ENCODE results near the gene NPAS2.
A peak's percentile ranks its signal among the peaks of the same experiment; 100 is the strongest.

NPAS2 gene

DNA sequence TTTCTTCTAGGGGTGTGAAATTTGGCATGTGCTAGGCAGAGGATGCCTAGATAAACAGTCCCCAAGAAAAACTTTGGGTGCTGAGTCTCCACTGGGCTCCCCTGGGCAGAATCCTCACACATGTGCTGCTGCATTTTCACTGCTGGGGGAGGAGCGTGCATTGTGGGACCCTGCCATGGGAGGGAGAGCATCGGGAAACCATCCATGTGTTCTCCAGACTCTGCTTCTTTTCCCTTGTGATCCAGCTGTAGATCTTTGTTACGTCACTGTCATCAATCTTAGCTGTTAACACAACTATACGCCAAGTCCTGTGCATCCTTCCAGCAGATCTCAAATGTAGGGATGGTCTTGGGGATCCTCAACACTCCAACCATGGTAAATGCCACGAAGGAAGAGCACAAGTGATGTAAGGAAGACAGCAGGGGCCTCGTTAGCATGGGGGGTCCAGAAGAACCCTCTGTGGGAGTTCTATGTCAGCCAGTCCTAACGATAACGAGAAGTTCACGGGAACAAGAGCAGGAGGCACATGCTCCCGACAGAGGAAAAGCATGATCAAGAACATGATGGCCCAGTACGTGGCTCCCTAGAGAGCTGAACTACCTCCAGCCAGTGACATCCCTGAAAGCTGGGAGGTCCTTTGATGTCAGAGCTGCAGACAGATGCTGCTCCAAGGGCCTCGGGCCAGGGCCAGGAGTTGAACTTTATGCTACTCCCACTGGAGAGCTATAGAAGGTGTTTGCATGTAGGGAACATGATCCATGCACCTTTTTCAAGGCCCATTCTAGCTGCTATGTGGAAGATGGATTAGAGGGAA is 41.1 kb upstream of the NPAS2 start:
- H3K79me2 ChIP-seq (ENCODE audit: control insufficient read depth, insufficient read depth, low read length, poor library complexity): no peaks in the 10 kb centered on the region
- H3K27ac ChIP-seq (ENCODE audit: low read depth, low read length): no peak overlapping the region
- no peaks in the 10 kb centered on the region for H3K27me3 ChIP-seq (ENCODE audit: insufficient read depth, low read length)
- no peak for DNase-seq
- H3K14ac ChIP-seq (ENCODE audit: low read length): no peak overlapping the region
- H3K18ac ChIP-seq (ENCODE audit: low read length): no peak overlapping the region
- no peaks in the 10 kb centered on the region for H3K36me3 ChIP-seq (ENCODE audit: control insufficient read depth in 1 of 2, insufficient read depth in 2 of 2, low read length in 2 of 2)
- H3K4ac ChIP-seq (ENCODE audit: low read depth, low read length): no peak overlapping the region
- no peak overlapping the region for H3K23ac ChIP-seq (ENCODE audit: low read length)
- H2BK12ac ChIP-seq (ENCODE audit: low read length): no peak overlapping the region
- no peak overlapping the region for H2AK5ac ChIP-seq (ENCODE audit: low read length)
- H2BK5ac ChIP-seq (ENCODE audit: low read depth, low read length, poor library complexity): no peak overlapping the region
- no peak overlapping the region for H2BK120ac ChIP-seq (ENCODE audit: insufficient read depth, low read length, poor library complexity)
- H3K4me2 ChIP-seq (ENCODE audit: low read length): no peak overlapping the region
- H4K8ac ChIP-seq (ENCODE audit: low read depth, low read length): no peak overlapping the region
- no peaks in the 10 kb centered on the region for H3K9me3 ChIP-seq (ENCODE audit: insufficient read depth, low read depth, low read length)
- H3K4me3 ChIP-seq (ENCODE audit: low read depth, low read length): no peak overlapping the region
- H4K12ac ChIP-seq (ENCODE audit: low read depth, low read length): no peak overlapping the region
- no peaks in the 10 kb centered on the region for H3K4me1 ChIP-seq (ENCODE audit: control insufficient read depth in 1 of 2, insufficient read depth in 2 of 2, low read length in 2 of 2)
- H4K91ac ChIP-seq (ENCODE audit: low read depth, low read length): no peak overlapping the region
- H3K9ac ChIP-seq (ENCODE audit: low read length): no peak overlapping the region
- H2AFZ ChIP-seq (ENCODE audit: insufficient read depth, low read length, poor library complexity): no peak overlapping the region
- H3K79me1 ChIP-seq (ENCODE audit: low read length): no peaks in the 10 kb centered on the region
- WGBS (ENCODE audit: extremely low coverage, insufficient coverage, insufficient read length): no CpG with 5 or more reads among the region's 12 CpGs

DNA sequence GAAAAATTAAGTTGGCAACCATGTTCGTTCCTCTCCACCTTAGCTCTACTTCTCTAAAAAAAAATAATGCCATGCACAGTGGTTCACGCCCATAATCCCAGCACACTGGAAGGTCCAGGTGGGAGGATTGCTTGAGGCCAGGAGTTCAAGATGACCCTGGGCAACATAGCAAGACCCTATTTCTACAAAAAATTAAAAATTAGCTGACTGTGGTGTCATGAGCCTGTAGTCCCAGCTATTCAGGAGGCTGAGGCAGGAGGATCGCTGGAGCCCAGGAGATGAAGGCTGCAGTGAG is 40.1 kb upstream of the NPAS2 start:
- no peak overlapping the region for H3K4ac ChIP-seq (ENCODE audit: low read depth, low read length)
- H2BK12ac ChIP-seq (ENCODE audit: low read length): no peak overlapping the region
- H3K79me1 ChIP-seq (ENCODE audit: low read length): no peaks in the 10 kb centered on the region
- no peak overlapping the region for H3K4me3 ChIP-seq (ENCODE audit: low read depth, low read length)
- H3K9ac ChIP-seq (ENCODE audit: low read length): no peak overlapping the region
- no peak overlapping the region for H2AFZ ChIP-seq (ENCODE audit: insufficient read depth, low read length, poor library complexity)
- no peaks in the 10 kb centered on the region for H3K4me1 ChIP-seq (ENCODE audit: control insufficient read depth in 1 of 2, insufficient read depth in 2 of 2, low read length in 2 of 2)
- H3K27me3 ChIP-seq (ENCODE audit: insufficient read depth, low read length): no peaks in the 10 kb centered on the region
- H4K91ac ChIP-seq (ENCODE audit: low read depth, low read length): no peak overlapping the region
- no peak overlapping the region for H3K27ac ChIP-seq (ENCODE audit: low read depth, low read length)
- no peak overlapping the region for H3K14ac ChIP-seq (ENCODE audit: low read length)
- H3K79me2 ChIP-seq (ENCODE audit: control insufficient read depth, insufficient read depth, low read length, poor library complexity): no peaks in the 10 kb centered on the region
- H3K9me3 ChIP-seq (ENCODE audit: insufficient read depth, low read depth, low read length): no peaks in the 10 kb centered on the region
- DNase-seq: no peak
- WGBS (ENCODE audit: extremely low coverage, insufficient coverage, insufficient read length): no CpG with 5 or more reads among the region's 3 CpGs
- no peak overlapping the region for H3K18ac ChIP-seq (ENCODE audit: low read length)
- H4K12ac ChIP-seq (ENCODE audit: low read depth, low read length): no peak overlapping the region
- no peak overlapping the region for H3K4me2 ChIP-seq (ENCODE audit: low read length)
- no peaks in the 10 kb centered on the region for H3K36me3 ChIP-seq (ENCODE audit: control insufficient read depth in 1 of 2, insufficient read depth in 2 of 2, low read length in 2 of 2)
- H3K23ac ChIP-seq (ENCODE audit: low read length): no peak overlapping the region
- H2BK120ac ChIP-seq (ENCODE audit: insufficient read depth, low read length, poor library complexity): no peak overlapping the region
- no peak overlapping the region for H4K8ac ChIP-seq (ENCODE audit: low read depth, low read length)
- H2BK5ac ChIP-seq (ENCODE audit: low read depth, low read length, poor library complexity): no peak overlapping the region
- no peak overlapping the region for H2AK5ac ChIP-seq (ENCODE audit: low read length)

DNA sequence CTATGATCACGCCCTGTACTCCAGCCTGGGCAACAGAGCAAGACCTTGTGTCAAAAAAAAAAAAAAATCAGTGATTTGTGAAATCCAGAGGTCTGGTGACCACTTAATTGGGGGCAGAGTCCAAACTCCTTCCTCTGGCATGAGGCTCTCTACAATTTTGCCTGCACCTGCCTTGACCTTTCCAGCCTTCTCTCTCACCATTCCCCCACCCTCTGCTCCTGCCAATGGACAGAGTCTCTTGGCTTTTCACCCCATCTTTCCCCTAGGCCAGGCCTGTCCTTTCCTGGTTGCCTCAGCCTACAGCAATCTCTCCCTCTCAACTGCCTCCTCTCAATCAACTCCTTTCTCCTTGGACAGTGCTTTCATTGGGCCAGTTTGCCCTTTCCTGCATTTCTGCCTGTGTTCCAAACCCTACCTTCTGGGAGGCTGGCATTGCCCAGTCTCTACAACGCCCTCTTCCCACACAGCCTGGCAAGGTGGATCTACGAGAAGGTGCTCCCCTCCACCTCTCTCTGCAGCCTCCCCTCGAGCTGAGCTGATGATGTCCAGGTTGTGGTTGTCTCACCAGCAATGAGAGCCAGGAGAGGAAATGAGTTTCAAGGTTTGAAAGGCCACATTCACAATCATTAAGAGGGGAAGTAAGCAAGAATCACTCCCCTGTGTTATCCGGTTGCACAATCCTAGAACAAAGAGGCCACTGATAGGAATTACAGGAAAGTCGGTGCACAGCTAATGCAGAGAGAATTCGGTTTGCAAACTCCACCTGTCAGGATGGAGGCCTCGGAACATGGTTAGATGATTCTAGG is 39.5 kb upstream of the NPAS2 start:
- H4K12ac ChIP-seq (ENCODE audit: low read depth, low read length): no peak overlapping the region
- H3K79me1 ChIP-seq (ENCODE audit: low read length): no peaks in the 10 kb centered on the region
- H3K4me2 ChIP-seq (ENCODE audit: low read length): no peak overlapping the region
- H3K18ac ChIP-seq (ENCODE audit: low read length): no peak overlapping the region
- WGBS (ENCODE audit: extremely low coverage, insufficient coverage, insufficient read length): no CpG with 5 or more reads among the region's 8 CpGs
- no peaks in the 10 kb centered on the region for H3K79me2 ChIP-seq (ENCODE audit: control insufficient read depth, insufficient read depth, low read length, poor library complexity)
- H3K27ac ChIP-seq (ENCODE audit: low read depth, low read length): no peak overlapping the region
- no peak overlapping the region for H4K91ac ChIP-seq (ENCODE audit: low read depth, low read length)
- no peaks in the 10 kb centered on the region for H3K4me1 ChIP-seq (ENCODE audit: control insufficient read depth in 1 of 2, insufficient read depth in 2 of 2, low read length in 2 of 2)
- no peak overlapping the region for H3K23ac ChIP-seq (ENCODE audit: low read length)
- no peak overlapping the region for H2BK5ac ChIP-seq (ENCODE audit: low read depth, low read length, poor library complexity)
- no peak overlapping the region for H4K8ac ChIP-seq (ENCODE audit: low read depth, low read length)
- H2AK5ac ChIP-seq (ENCODE audit: low read length): no peak overlapping the region
- H3K9ac ChIP-seq (ENCODE audit: low read length): no peak overlapping the region
- no peak overlapping the region for H3K14ac ChIP-seq (ENCODE audit: low read length)
- H3K4me3 ChIP-seq (ENCODE audit: low read depth, low read length): no peak overlapping the region
- H2AFZ ChIP-seq (ENCODE audit: insufficient read depth, low read length, poor library complexity): no peak overlapping the region
- no peaks in the 10 kb centered on the region for H3K9me3 ChIP-seq (ENCODE audit: insufficient read depth, low read depth, low read length)
- no peak overlapping the region for H2BK120ac ChIP-seq (ENCODE audit: insufficient read depth, low read length, poor library complexity)
- H3K27me3 ChIP-seq (ENCODE audit: insufficient read depth, low read length): no peaks in the 10 kb centered on the region
- H3K36me3 ChIP-seq (ENCODE audit: control insufficient read depth in 1 of 2, insufficient read depth in 2 of 2, low read length in 2 of 2): no peaks in the 10 kb centered on the region
- peak in 1 of 2 donors; percentile 35 for DNase-seq
- H2BK12ac ChIP-seq (ENCODE audit: low read length): no peak overlapping the region
- H3K4ac ChIP-seq (ENCODE audit: low read depth, low read length): no peak overlapping the region

DNA sequence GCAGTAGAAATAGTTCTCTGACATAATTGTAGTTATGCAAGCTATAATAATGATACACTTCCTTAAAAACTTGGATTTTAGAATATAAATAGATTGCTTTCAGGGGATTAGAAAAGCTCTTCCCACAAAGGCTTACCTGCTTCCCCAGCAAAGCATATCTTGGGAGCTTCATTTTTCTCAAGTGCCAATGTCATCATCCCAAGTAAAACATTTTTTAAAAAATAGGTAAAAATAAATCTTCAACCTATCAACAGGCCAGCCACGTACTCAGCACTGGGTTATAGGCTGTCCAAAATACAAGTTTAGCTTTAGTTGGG is 39.0 kb upstream of the NPAS2 start:
- Histone ChIP-seq H2AK5ac (ENCODE audit: low read length) (no peak overlapping the region), H3K4me1 (ENCODE audit: control insufficient read depth in 1 of 2, insufficient read depth in 2 of 2, low read length in 2 of 2) (no peaks in the 10 kb centered on the region), H2BK12ac (ENCODE audit: low read length) (no peak overlapping the region), H4K8ac (ENCODE audit: low read depth, low read length) (no peak overlapping the region), H3K27me3 (ENCODE audit: insufficient read depth, low read length) (no peaks in the 10 kb centered on the region), H3K9me3 (ENCODE audit: insufficient read depth, low read depth, low read length) (no peaks in the 10 kb centered on the region), H3K18ac (ENCODE audit: low read length) (no peak overlapping the region), H2BK120ac (ENCODE audit: insufficient read depth, low read length, poor library complexity) (no peak overlapping the region), H3K9ac (ENCODE audit: low read length) (no peak overlapping the region), H3K79me2 (ENCODE audit: control insufficient read depth, insufficient read depth, low read length, poor library complexity) (no peaks in the 10 kb centered on the region), H3K23ac (ENCODE audit: low read length) (no peak overlapping the region), H3K4me3 (ENCODE audit: low read depth, low read length) (no peak overlapping the region), H3K27ac (ENCODE audit: low read depth, low read length) (no peak overlapping the region), H3K79me1 (ENCODE audit: low read length) (no peaks in the 10 kb centered on the region), H4K91ac (ENCODE audit: low read depth, low read length) (no peak overlapping the region), H3K14ac (ENCODE audit: low read length) (no peak overlapping the region), H4K12ac (ENCODE audit: low read depth, low read length) (no peak overlapping the region), H3K4me2 (ENCODE audit: low read length) (no peak overlapping the region), H3K4ac (ENCODE audit: low read depth, low read length) (no peak overlapping the region), H3K36me3 (ENCODE audit: control insufficient read depth in 1 of 2, insufficient read depth in 2 of 2, low read length in 2 of 2) (no peaks in the 10 kb centered on the region), H2BK5ac (ENCODE audit: low read depth, low read length, poor library complexity) (no peak overlapping the region), H2AFZ (ENCODE audit: insufficient read depth, low read length, poor library complexity) (no peak overlapping the region)
- no CpG with 5 or more reads among the region's 1 CpG for WGBS (ENCODE audit: extremely low coverage, insufficient coverage, insufficient read length)
- DNase-seq: no peak
